Rectal smooth muscle tissue (tissue), 1 donor: Measurements from ENCODE around the gene AGBL4.
"Not testable (repeated sequence)": the region's sequence is repeated elsewhere in the genome, so short reads cannot be mapped to it uniquely, and the experiment has no call there.

ENCODE experiments used
- H3K27ac ChIP-seq: one replicate; pipeline ENCODE4 v1.7.0; 2013; ENCODE audit warnings: low read depth, low read length, inconsistent platforms
- H3K27me3 ChIP-seq: one replicate; pipeline ENCODE4 v1.7.0; 2013; ENCODE audit warnings: low read length; ENCODE audit not compliant: control insufficient read depth, insufficient read depth
- H3K36me3 ChIP-seq: one replicate; pipeline ENCODE4 v1.7.0; 2013; ENCODE audit warnings: low read length; ENCODE audit not compliant: control insufficient read depth, insufficient read depth
- H3K4me1 ChIP-seq: one replicate; pipeline ENCODE4 v1.7.0; 2013; ENCODE audit warnings: low read length; ENCODE audit not compliant: control insufficient read depth, insufficient read depth
- H3K4me3 ChIP-seq: one replicate; pipeline ENCODE4 v1.7.0; 2013; ENCODE audit warnings: low read length
- H3K9ac ChIP-seq: one replicate; pipeline ENCODE4 v1.7.0; 2013; ENCODE audit warnings: low read length

The AGBL4 gene

GRCh38 chr1:49036700-49037099 is 987.1 kb downstream of the AGBL4 start:
- Histone ChIP-seq H3K4me3 (no peak overlapping the region), H3K27me3 (no peaks in the 10 kb centered on the region), H3K9ac (no peak overlapping the region), H3K27ac (no peak overlapping the region), H3K4me1 (no peaks in the 10 kb centered on the region), H3K36me3 (no peaks in the 10 kb centered on the region)

- Histone ChIP-seq H3K27me3 (no peaks in the 10 kb centered on the region), H3K36me3 (no peaks in the 10 kb centered on the region), H3K27ac (no peak overlapping the region), H3K4me3 (no peak overlapping the region), H3K9ac (no peak overlapping the region), H3K4me1 (no peaks in the 10 kb centered on the region)
Observed at GRCh38 chr1:49028396-49028795, 995.4 kb downstream of the AGBL4 start.

GRCh38 chr1:49026230-49026811 is 997.4 kb downstream of the AGBL4 start:
- H3K27ac ChIP-seq: no peak overlapping the region
- no peak overlapping the region for H3K9ac ChIP-seq
- no peak overlapping the region for H3K4me3 ChIP-seq
- no peaks in the 10 kb centered on the region for H3K36me3 ChIP-seq
- no peaks in the 10 kb centered on the region for H3K4me1 ChIP-seq
- no peaks in the 10 kb centered on the region for H3K27me3 ChIP-seq

- Histone ChIP-seq H3K9ac (no peak overlapping the region), H3K27me3 (no peaks in the 10 kb centered on the region), H3K27ac (no peak overlapping the region), H3K4me3 (no peak overlapping the region), H3K36me3 (no peaks in the 10 kb centered on the region), H3K4me1 (no peaks in the 10 kb centered on the region)
Observed at GRCh38 chr1:49016030-49016977, 1007.5 kb downstream of the AGBL4 start.

GRCh38 chr1:49013079-49013478 is 1010.7 kb downstream of the AGBL4 start:
- Histone ChIP-seq H3K36me3 (no peaks in the 10 kb centered on the region), H3K4me1 (no peaks in the 10 kb centered on the region), H3K9ac (no peak overlapping the region), H3K27ac (no peak overlapping the region), H3K4me3 (no peak overlapping the region), H3K27me3 (no peaks in the 10 kb centered on the region)

GRCh38 chr1:49002981-49003380 is 1020.8 kb downstream of the AGBL4 start:
- H3K9ac ChIP-seq, H3K27me3 ChIP-seq, H3K36me3 ChIP-seq, H3K27ac ChIP-seq, H3K4me3 ChIP-seq, H3K4me1 ChIP-seq: not testable (repeated sequence)

DNA sequence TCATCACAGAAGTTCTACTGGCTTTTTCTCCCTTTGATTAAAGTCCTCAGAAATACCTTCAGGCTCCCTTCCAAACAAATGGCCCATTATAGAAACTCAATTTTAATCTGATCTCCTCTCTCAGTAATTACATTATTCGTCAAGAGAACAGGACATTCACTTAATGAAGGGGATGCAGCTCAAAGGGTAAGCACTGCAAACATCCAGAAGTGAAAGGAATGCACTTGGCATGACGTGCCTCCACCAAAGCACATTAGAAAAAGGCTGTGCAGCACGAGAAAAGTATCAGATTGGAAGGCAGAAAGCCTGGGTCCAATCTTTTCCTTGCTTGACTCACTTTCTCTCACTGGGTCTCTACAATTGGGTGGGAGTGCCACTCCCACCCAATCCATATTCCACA is 1024.4 kb downstream of the AGBL4 start:
- no peaks in the 10 kb centered on the region for H3K4me1 ChIP-seq
- H3K36me3 ChIP-seq: no peaks in the 10 kb centered on the region
- no peak overlapping the region for H3K27ac ChIP-seq
- no peaks in the 10 kb centered on the region for H3K27me3 ChIP-seq
- H3K9ac ChIP-seq: no peak overlapping the region
- no peak overlapping the region for H3K4me3 ChIP-seq

DNA sequence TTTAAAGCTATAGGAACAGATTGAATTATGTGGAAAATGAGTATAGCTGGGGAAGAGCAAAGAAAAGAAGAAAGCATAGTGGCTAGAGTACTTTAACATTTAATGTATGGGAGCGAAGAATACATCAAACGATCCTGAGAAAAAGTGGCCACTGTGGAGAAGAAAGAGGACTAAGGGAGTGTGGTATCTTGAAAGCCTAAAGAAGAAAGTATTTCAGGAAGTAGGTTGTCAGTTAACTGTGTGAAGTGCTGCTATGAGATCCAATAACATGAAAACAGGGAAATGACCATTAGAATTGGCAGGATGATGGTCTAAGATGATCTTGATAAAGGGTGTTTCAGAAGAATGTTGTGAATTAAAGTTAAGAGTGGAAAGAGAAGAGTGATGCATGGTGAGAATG is 1027.4 kb downstream of the AGBL4 start:
- no peak overlapping the region for H3K4me3 ChIP-seq
- H3K27ac ChIP-seq: no peak overlapping the region
- H3K4me1 ChIP-seq: no peaks in the 10 kb centered on the region
- H3K36me3 ChIP-seq: no peaks in the 10 kb centered on the region
- no peak overlapping the region for H3K9ac ChIP-seq
- H3K27me3 ChIP-seq: no peaks in the 10 kb centered on the region

DNA sequence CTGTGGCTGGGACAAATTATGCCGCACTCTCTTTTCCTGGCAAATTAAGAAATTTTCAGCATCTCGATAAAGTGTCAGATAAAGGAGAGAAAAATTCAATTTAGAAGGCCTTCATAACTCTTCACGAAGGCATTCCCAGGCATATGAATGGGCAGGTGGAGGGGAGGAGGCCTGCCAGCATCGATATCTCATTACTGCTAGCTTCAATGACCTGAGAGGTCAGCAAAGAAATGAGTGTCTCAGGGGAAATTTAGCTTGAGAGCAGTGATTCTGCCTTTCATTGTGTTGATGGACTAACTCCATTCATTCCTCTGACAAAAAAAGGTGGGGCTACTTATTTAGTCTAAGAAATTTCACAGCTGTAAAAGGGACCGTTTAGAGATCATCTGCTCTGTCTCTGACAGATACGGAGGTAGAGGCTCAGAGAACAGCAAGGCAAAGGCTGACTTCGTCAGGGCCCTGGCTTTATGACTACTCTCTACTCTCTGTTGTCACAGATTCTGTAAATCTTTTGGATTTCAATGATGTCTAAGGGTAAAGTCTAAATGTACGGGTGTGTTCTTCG is 1035.0 kb downstream of the AGBL4 start:
- Histone ChIP-seq H3K36me3 (no peaks in the 10 kb centered on the region), H3K9ac (no peak overlapping the region), H3K27ac (no peak overlapping the region), H3K27me3 (no peaks in the 10 kb centered on the region), H3K4me1 (no peaks in the 10 kb centered on the region), H3K4me3 (no peak overlapping the region)

DNA sequence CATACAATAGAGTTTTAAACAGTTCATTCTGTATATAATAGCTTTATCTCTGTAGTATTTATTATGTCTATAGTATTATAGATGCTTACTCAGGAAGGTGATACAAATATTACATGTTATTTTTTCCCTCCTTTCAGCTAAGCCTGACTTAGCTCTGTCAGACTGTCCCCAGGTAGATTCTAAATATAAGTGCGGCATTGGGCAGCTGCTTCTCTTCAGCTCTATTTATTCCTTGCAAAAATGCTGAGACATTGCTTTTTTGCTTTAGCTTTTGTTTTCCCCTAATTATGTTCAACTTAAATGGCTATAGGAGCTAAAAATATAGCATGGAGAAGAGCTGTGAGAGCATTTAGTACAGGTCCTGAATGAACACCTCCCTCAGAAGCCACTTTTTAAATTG is 1043.8 kb downstream of the AGBL4 start:
- Histone ChIP-seq H3K36me3 (no peaks in the 10 kb centered on the region), H3K4me3 (no peak overlapping the region), H3K4me1 (no peaks in the 10 kb centered on the region), H3K27me3 (no peaks in the 10 kb centered on the region), H3K27ac (no peak overlapping the region), H3K9ac (no peak overlapping the region)

GRCh38 chr1:48978413-48978812 is 1045.3 kb downstream of the AGBL4 start:
- no peaks in the 10 kb centered on the region for H3K36me3 ChIP-seq
- H3K4me3 ChIP-seq: no peak overlapping the region
- H3K4me1 ChIP-seq: no peaks in the 10 kb centered on the region
- no peak overlapping the region for H3K27ac ChIP-seq
- no peak overlapping the region for H3K9ac ChIP-seq
- no peaks in the 10 kb centered on the region for H3K27me3 ChIP-seq

DNA sequence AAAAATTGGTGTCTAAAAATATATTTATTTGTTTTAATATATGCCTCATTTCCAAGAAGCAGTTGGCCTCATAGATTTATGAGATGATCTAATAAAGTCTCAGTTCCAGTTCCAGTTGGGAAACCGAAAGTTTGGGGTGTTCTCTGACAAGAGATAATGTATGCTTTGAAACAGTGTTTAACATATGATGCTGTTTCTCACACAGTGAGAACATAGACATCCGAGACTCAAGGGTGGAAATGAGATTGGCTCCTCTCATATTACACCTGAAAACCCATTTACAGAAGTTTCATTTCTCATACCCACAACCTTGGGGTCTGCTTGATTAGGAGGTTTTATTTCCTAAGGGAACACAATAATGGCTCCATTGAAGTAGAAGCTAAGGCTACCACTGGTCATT is 1046.5 kb downstream of the AGBL4 start:
- Histone ChIP-seq H3K36me3 (no peaks in the 10 kb centered on the region), H3K9ac (no peak overlapping the region), H3K27ac (no peak overlapping the region), H3K27me3 (no peaks in the 10 kb centered on the region), H3K4me3 (no peak overlapping the region), H3K4me1 (no peaks in the 10 kb centered on the region)
